Measurements from ENCODE around the gene NCF2.
A peak's percentile ranks its signal among the peaks of the same experiment; 100 is the strongest.

The NCF2 gene

DNA sequence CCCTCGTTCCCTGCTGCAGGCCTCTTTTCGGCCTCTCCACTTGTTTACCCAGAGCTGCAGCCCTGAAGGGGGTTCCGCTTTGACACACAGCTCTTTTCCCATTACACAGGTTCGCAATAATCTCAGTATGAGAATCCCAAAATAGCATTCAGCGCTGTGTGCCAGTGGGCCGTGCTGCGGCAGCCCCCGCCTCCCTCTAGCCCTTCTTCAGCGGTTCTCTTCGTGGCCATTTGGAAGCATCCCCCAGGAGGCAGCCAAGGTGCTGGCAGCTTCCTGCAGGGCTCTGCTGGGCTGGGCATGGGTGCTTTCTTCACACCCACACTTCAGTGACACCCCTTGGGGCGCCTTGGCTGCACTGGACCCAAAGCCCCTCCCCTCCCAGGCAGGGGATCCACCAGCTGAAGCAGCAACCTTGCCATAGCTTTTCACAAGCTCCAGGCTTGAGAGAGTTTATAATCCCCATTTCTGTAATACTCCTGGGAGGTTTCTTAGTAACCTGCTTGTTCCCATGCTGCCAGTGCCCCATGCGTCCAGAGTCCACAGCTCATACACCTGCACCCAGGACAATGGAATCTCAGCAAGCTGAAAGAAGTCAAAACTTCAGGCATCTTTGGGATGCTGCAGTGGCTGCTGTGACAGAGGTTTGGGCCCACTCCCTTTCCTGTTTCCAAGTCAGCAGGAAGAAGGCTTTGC lies 8.1 kb downstream of the NCF2 start:
- DNase-seq = no peak

DNA sequence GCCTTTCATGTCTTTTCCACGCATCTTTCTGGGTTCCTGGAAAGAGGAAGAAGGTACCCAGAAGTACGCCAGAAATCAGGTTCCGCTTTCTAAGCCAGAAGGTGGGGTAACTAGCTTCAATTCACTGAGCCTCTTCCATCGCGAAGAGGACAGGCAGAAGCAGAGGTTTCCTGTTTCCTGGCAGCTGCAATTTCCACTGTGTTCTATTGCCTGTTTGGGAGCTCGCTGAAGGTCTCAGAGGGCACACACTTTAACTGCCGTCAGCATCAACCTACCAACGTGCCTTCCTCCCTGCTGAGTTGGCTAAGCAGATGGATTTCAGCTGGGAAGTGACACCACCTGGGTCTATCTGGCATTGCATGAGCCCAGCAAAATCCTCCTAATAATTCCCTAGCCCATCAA lies 10.0 kb downstream of the NCF2 start:
- peak; percentile 52 for DNase-seq

DNA sequence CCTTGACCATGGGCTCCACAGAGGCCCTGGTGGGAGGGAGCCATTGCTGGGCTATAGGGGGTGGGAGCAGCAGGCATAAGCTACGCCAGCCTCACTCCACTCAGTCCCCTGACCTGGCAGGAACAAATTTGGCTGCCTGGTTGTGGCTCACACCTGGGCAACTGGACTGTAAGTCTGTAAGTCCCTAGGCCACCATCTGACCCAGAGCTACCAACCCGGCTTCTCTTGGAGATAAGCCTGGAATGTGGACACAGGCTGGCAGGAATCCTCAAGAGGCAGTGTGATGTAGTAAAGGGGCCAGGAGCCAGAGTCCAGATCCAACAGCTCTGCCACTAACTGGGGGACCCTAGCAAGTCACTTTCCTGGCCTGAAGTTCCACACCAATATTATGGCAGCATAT lies 11.4 kb downstream of the NCF2 start:
- no peak for DNase-seq

DNA sequence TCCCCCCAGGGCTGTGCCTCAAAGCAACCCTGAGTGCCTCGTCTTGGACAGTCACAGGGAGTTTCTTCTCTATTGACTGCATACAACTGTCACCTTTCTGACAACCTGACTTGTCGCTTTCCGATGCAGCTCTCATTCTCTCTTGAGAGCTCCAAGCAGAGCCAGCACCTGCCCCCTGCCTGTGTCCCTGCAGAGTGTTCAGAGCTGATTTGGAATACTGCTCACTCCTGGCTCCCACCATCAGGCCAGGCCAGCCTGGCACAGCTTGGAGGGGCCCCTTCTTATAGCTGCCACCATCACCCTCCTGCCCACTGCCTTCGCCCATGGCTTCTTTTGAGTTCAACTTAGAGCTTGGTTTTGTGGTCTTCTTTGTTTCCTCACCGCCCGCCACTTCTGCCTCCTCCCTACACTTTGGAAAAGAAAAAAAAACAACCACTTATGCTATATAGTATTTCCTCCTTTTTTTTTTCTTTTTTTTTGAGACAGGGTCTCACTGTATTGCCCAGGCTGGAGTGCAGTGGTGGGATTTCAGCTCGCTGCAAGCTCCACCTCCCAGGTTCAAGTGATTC lies 12.3 kb downstream of the NCF2 start:
- DNase-seq = no peak

DNA sequence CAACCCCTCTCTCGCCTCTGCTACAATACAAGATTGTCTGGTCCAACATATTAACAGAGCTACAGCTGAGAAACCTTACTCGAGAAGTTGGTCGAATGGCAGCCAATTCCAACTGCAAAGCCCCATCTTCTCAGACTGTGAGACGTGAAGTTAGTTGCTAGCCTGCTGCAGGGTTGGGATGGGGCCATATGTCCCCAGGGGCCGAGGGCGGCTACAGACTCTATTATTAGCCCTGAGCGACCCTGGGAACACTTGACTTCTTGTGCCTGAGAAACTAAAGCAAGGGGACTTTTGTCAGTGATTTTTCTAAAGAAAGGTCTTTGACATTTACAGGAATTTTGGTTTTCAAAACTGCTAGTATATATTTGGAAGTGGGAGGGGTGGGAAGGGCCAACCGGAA lies 13.7 kb downstream of the NCF2 start:
- DNase-seq = no peak

DNA sequence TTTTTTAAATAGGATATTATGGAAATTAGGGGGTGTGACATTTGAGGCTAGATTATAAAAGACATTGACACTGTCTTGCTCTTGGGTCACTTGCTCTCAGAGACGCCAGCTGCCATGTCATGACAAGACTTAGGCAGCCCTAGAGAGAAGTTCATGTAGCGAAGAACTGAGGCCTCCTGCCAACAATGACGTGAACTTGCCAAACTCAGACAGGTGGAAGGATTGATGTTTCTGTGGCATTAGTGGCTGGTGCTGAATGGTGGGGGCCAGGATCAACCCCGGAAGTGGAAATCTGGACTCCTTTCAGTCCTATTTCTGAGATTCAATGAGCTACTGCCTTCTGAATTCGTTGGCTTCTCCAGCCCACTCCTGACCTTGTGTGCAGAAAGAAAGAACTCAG lies 14.7 kb downstream of the NCF2 start:
- no peak for DNase-seq

DNA sequence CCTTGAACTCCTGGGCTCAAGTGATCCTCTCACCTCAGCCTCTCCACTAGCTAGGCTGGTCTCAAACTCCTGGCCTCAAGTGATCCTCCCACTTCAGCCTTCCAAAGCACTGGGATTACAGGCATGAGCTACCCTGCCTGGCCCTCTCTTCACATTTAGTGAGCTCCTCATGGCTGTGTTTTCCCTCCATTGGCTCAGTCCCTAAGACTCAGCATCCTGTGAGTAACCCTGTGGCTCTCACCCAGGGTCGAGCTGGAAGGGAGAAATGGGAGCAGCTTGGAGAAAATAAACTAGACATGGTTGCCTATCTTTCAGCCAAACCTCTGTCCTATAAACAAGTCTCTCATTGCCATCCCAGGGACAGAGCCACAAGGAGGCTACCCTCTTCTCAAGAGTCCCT lies 17.5 kb downstream of the NCF2 start:
- no peak for DNase-seq

DNA sequence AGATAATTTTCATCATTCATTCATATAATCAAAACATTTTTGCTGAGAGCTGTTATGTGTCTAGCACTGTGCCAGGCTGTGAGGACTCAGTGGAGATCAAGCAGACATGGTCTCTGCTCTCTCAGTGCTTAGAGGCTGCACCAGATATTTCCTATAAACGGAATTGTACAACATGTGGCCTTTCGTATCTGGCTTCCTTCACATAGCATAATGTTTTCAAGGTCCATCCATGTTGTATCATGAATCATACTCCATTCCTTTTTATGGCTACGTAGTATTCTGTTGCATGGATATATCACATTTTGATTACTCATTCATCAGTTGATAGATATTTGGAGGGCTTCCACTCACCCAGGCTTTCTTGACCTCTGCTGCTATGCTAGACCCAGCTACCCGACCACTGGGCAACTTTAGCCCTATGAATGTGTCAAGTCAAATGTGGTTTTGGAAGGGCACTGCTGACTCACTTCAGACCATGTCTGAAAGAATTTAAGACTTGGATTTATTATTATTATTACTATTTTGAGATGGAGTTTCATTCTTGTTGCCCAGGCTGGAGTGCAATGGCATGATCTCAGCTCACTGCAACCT lies 18.5 kb downstream of the NCF2 start:
- no peak for DNase-seq

DNA sequence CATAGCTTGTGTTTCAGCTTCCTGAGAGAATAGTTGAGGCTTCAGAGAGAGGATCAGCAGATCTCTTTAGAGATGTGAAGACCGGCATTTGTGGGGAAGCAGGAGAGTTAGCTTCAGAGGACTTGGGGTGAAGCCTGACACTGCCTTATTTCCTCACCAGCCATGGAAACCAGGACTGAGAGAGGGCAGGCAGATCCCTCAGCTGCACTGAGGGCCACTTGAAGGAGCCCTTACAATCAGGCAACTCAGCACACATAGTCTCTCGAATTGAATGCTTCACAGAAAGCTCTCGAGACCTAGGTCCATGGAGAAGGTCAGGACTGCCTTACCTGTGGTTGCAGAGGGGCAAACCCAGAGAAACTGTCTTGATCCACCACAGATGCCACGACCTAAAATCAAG lies 19.8 kb downstream of the NCF2 start:
- DNase-seq = no peak

DNA sequence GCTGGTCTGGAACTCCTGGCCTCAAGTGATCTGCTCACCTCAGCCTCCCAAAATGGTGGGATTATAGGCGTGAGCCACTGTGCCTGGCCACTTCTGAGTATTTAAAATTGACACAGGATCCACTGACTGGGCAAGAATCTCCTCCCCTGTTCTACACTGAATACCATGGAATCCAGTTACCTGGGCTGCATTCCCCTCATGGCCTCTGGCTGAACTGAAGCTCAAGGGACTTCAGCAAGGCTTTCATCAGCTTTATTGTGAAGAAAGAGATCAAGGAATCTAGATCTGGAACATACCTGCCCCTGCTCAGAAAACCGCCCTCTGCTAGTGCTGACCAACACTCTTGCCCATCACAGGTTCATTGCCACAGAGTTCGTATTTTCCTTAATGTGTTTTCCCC lies 20.5 kb downstream of the NCF2 start:
- no peak for DNase-seq

DNA sequence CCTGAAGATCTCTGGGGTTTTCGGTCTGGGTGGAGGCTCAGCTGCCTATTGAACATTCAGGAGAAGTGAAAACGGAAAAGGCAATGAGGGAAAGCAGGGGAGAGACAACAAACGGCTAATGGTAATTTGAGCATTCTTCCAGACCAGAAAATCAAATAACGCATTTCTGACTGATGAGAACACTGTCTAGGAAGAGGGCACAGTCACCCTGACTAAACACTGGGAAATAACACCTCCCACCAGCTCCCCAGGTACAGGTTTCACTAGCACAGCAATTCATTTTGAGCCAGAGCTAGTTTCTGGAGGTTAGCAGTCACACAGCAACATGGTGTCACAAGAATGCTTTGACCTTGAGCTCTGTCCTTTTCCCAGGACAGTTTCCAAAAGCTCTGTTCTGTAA lies 21.1 kb downstream of the NCF2 start:
- no peak for DNase-seq

DNA sequence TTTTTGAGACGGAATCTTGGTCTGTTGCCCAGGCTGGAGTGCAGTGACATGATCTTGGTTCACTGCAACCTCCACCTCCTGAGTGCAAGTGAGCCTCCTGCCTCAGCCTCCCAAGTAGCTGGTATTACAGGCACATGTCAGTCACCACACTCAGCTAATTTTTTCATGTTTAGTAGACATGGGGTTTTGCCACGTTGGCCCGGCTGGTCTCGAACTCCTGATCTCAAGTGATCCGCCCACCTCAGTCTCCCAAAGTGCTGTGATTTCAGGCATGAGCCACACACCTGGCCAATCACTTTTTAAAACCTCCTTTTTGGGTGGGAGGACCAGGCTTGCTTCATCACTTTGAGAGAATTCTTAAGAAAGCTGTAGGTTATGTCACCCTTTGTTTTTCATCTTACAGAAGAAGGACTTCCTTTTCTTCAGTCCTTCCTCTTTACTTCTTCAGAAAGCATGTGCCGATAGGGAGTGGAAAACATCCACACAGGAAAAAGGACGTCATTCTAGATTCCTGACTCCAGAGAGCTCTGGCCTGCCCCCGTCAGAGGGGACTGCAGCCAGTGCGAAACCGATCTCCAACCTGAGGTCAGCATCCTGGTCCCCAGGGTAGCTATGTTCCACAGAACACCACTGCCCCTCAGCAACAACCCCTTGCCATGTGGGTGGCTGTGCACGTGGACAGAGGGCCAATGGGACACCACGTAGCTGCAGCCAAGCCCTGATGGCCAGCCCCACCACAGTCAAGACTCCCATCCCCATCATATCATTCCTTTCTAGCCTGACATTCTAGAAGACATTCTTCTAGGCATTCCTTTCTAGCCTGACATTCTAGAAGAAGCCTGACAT lies 21.9 kb downstream of the NCF2 start:
- no peak for DNase-seq

DNA sequence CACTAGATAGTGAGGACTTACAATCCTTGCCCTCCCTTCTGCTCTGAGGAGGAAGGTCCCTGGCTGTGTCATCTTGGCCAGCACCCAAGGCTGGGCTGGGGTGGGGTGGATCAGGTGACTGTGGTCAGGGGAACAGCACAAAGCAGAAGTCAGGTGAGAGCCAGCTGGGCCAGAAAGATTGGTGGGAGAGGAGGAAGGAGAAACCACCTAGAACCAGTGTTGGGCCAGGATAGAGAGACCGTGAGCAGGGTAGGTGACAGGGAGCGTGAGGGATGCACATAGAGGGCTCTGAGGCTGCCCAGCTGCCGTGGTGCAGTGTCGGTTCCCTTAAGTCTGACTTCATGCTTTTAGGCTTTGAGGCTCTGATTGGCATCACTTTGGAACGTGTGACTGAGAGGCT lies 22.7 kb downstream of the NCF2 start:
- DNase-seq = peak; percentile 86

DNA sequence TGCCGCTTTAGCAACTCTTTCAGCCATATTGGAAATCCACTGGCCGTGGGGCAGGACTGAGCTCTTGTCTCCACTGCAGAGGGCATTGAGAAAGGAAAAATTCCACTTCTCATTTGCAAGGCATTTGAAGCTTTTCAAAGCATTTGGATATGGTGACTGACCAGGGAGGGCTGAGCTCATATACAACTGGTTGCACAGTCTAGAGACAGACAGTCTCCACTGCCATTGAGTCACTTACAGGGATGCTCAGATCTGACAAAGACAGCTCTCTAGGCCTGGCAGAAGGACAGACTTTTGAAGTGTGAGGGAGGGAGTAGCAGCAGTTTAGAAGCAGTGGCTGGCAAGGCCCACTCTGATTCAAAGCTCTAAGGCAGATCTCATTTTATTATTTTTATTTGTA lies 24.2 kb downstream of the NCF2 start:
- no peak for DNase-seq

DNA sequence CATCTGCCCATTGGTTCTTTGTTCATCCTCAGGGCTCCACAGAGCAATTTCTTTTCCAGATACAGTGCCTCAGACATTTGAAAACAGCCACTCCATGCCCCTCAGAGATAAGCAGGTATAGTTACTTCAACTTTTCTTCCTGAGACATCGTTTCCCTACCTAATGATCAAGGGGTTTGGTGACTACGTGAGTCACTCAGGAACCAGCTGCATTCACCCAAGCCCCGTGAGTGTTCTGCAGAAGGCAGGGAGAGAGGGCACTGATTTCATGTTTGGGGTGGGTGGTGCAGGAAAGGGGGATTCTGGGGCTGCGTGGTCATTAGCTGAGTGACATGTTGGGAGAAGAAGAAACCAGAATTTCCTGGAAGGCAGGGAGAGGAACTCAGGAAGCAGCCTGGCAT lies 25.0 kb downstream of the NCF2 start:
- no peak for DNase-seq

DNA sequence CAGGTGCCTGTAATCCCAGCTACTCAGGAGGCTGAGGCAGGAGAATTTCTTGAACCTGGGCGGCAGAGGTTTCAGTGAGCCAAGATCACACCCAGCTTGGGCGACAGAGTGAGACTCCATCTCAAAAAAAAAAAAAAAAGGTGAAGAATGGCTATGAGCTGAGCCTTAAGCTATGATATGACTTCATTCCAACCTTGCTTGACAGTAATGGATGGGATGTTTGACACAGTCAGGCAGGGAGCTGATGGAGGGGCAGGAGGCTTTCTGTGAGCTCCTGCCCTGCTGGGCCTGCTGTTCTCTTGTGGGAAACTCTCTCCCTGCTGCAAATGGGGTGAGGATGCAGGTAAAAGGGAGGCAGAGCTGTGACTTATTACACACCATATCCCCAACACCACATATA lies 27.6 kb downstream of the NCF2 start:
- DNase-seq = no peak

DNA sequence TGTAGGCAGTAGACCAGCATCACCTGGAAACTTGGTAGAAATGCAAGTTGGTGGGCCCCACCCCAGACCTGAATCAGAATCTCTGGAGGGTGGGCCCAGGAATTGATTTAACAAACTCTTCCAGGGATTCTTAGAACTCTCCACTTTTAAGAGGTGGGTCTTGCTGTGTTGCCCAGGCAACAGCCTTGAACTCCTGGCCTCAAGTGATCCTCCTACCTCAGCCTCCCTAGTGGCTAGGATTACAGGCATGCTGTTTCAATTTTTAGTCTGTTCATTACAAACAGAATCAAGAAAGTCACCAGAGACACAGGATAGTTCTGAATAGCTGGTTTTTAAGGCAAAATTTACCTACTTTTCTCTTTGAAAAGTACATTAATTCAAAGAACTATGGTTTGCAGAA lies 31.2 kb downstream of the NCF2 start:
- DNase-seq = no peak

DNA sequence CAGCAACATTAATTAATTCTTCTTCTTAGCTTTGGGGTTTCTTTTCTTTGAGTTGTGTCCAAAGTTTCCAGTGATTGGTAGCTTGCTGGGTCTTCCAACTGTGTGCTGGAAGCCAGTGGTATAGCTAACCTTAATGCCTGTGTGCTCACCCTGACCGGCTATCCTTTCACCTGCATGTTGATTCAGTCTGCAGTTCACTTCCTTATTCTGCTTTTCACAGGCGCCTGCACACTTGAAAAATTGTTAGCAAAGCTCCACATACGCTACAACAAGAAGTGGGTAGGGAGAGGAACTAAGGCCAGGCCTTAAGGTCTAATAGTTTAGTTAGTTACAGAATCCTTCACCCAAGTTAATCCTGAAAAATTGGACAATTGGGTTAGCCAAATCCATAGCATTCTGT lies 35.7 kb downstream of the NCF2 start:
- DNase-seq = no peak

DNA sequence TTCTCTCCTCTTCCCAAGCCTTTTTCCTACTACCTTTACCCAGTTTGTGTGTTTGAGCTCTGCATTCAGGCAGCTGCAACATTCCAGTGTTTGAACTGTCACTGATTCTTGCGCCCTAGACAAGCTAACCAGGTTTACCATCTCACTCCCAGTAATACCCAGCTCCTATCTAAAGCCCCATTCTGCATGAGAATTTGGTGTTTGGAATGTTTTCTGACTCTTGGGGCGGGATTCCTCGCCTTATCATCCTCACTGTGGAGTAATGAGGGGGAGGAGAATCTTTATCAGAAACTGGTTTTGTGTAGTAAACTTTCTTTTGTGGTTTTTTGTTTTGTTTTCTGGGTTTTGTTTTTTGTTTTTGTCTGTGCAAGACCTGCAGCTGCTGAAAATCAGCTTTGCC lies 36.5 kb downstream of the NCF2 start:
- peak; percentile 14 for DNase-seq

DNA sequence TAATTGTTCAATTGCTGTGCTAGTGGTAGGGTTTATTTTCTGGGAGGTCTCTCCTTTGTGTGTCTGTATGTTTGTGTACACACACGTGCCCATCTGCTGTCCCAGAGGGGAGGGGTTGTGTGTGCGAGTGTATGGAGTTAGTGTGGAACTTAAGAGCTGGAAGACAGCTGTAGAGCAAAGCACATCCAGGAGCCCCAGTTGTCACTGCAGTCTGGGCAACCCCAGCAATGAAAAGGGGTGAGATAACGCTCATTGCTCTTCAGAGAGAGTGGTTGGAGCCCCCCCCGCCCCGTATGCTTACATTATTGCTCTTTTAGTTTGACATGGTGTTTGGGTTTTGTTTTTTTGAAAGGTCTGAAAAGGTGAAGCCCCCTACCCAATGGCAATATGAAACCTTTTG lies 36.9 kb downstream of the NCF2 start:
- DNase-seq = no peak

DNA sequence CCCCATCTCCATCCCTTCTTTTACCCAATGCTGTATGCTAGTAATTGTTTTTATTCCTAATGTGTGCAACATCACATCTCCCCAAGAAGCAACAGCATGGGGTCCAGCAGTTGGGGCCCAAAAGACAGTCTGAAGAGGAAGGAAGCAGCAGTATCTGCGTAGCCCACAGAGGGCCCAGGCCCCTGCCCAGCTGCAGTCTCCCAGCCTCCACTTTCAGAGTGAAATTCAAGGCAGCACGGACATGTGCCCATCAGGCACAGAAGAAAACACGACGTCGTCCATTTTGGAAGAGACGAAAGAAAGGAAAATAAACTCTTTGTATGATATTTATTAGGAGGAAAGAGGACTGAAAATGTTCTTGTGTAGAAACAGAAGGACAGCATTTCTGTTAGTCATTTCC lies 37.4 kb downstream of the NCF2 start:
- no peak for DNase-seq

DNA sequence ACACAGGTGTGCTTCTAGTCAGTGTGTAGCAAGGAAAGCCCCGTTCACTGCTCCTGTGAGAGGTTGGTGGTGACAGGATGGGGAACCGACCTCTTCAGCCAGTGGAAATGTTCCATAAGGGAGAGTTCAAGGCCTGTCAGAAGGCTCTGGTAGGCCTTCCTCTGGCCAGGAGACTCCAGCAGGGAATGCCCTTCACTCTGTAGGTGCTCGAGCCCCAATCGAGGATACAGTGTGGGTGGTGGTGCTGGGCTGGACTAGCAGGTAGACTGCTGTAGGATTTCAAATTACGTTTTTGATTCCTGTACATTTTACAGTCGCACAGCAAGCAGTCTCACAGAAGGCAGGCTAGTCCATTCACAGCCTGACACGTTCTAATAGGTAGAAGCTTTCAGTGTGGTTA lies 37.8 kb downstream of the NCF2 start:
- DNase-seq = no peak

DNA sequence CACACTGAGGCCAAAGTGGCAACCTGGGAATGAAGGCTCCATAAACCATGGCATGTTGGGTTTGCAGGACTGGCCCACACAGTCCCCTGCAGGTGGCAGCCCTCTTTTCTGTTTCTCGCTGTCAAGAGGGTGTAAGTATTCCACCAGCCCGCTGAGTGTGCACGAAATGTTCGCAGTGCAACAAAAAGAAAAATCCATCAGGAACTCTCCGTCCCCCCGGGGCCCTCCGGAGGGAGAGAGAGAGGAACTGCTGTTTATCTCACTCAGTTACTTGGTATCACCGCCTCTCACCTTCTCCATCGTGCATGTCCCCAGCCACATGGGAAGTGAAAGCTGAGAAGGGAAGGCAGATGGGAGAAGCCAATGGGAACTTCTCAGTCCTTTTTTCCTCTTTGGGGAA lies 38.3 kb downstream of the NCF2 start:
- DNase-seq = no peak

DNA sequence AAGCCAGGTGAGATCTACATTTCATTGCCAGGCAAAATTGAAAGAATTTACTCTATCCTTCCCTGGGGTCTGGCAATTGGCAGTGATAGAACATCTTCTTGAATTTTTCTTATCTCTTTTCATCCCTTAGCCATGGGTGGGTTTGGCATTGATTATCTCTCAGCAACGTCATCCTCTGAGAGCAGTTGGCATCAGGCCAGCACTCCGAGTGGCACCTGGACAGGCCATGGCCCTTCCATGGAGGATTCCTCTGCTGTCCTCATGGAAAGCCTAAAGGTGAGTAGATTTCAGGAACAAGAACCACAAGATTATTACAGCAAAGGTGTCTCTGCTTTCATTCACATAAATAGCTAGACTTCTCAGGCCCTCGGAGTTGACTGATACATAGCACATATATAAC lies 39.3 kb downstream of the NCF2 start:
- DNase-seq = no peak

Data from hematopoietic multipotent progenitor cell treated with erythropoietin and hydrocortisone succinate and interleukin-3 and kit ligand, for 8 days (in vitro differentiated cells).